Hepatocyte (in vitro differentiated cells): Measurements from ENCODE around the gene CRB1. TPM values are rescaled to one million over a fixed set of nuclear protein-coding genes. Genes with fewer than 3 reads are reported as not detected.

Experiments
- DNase-seq: peaks from one replicate; pipeline ENCODE4 v3.0.0-alpha.2; 2016; ENCODE audit warnings: low spot score
- H2AFZ ChIP-seq: fragments of 200-600 bp; sonication (generic); 2 replicates; pipeline ENCODE4 v1.6.0; 2016; ENCODE audit warnings: antibody characterized with exemption, mild to moderate bottlenecking
- H3K27ac ChIP-seq: fragments of 200-600 bp; sonication (generic); 2 replicates; pipeline ENCODE4 v1.5.1; 2016; ENCODE audit warnings: mild to moderate bottlenecking
- H3K27me3 ChIP-seq: fragments of 200-600 bp; sonication (generic); 2 replicates; pipeline ENCODE4 v1.6.1; 2016
- H3K36me3 ChIP-seq: fragments of 200-600 bp; sonication (generic); replicated peaks from 2 replicates; pipeline ENCODE4 v1.5.1; 2016; ENCODE audit warnings: low read depth; ENCODE audit not compliant: insufficient read depth
- H3K4me1 ChIP-seq: fragments of 200-600 bp; sonication (generic); 2 replicates; pipeline ENCODE4 v1.5.1; 2016; ENCODE audit warnings: mild to moderate bottlenecking, moderate library complexity; ENCODE audit not compliant: insufficient read depth
- H3K4me2 ChIP-seq: fragments of 200-600 bp; sonication (generic); 2 replicates; pipeline ENCODE4 v1.6.0; 2016
- H3K4me3 ChIP-seq: fragments of 200-600 bp; sonication (generic); 2 replicates; pipeline ENCODE4 v1.5.1; 2016; ENCODE audit warnings: mild to moderate bottlenecking
- H3K79me2 ChIP-seq: fragments of 200-600 bp; sonication (generic); 2 replicates; pipeline ENCODE4 v1.6.0; 2017; ENCODE audit warnings: mild to moderate bottlenecking
- H3K9me2 ChIP-seq: fragments of 200-600 bp; sonication (generic); replicated peaks from 2 replicates; pipeline ENCODE4 v1.6.0; 2017; ENCODE audit warnings: mild to moderate bottlenecking; ENCODE audit not compliant: insufficient read depth
- H3K9me3 ChIP-seq: fragments of 200-600 bp; sonication (generic); 2 replicates; pipeline ENCODE4 v1.5.1; 2016; ENCODE audit warnings: low read depth, mild to moderate bottlenecking
- H4K20me1 ChIP-seq: fragments of 200-600 bp; sonication (generic); 2 replicates; pipeline ENCODE4 v1.6.0; 2016; ENCODE audit warnings: mild to moderate bottlenecking; ENCODE audit not compliant: insufficient read depth, poor library complexity, severe bottlenecking
- CTCF ChIP-seq: fragments of 200-600 bp; sonication (generic); IDR thresholded peaks from 2 replicates; pipeline ENCODE4 v1.5.1; 2016; ENCODE audit warnings: antibody characterized with exemption, mild to moderate bottlenecking; ENCODE audit not compliant: poor library complexity
- EZH2 ChIP-seq: fragments of 200-600 bp; sonication (generic); IDR thresholded peaks from 2 replicates; pipeline ENCODE4 v1.6.1; 2016; ENCODE audit warnings: antibody characterized with exemption, mild to moderate bottlenecking, borderline replicate concordance
- EZH2phosphoT487 ChIP-seq: fragments of 200-600 bp; sonication (generic); IDR thresholded peaks from one replicate; pipeline ENCODE4 v1.6.1; 2018; ENCODE audit warnings: antibody characterized with exemption, mild to moderate bottlenecking, low read depth, moderate library complexity; ENCODE audit not compliant: unreplicated experiment, severe bottlenecking
- WGBS: methylation state at CpG from one replicate; pipeline ENCODE4 v1.1.6; 2016; ENCODE audit warnings: low lambda C conversion rate; ENCODE audit errors: missing lambda C conversion rate; 5-methylcytosine and 5-hydroxymethylcytosine counted together
- polyA plus RNA-seq: library from polyadenylated mRNA; unstranded; fragments of >200 nt; fragmentation: Nextera tagmentation; extraction: Ambion mirVana; gene quantifications from 2 replicates; pipeline ENCODE4 v1.2.1, GENCODE V29; 2016
- total RNA-seq: library from RNA; depleted of rRNA; stranded (reverse); fragments of >200 nt; gene quantifications from 2 replicates; pipeline ENCODE4 v1.2.3, GENCODE V29; 2014

Gene CRB1
- total and polyA plus RNA-seq, 2 experiments from 2014 or later, result 0.30 TPM; not detected in 1

- TF ChIP-seq CTCF (no peak), EZH2 (no peak)
- 86% methylated on average over 6 of the region's 6 CpGs for WGBS
- Histone ChIP-seq H3K79me2 (no peaks in the 10 kb centered on the region), H3K27me3 (no peaks in the 10 kb centered on the region), H3K4me2 (no peak overlapping the region), H3K4me3 (no peak overlapping the region), H3K9me2 (no peaks in the 10 kb centered on the region), H3K4me1 (no peaks in the 10 kb centered on the region), H3K36me3 (no peaks in the 10 kb centered on the region), H4K20me1 (no peaks in the 10 kb centered on the region), H3K27ac (no peak overlapping the region), H3K9me3 (no peaks in the 10 kb centered on the region), H2AFZ (no peak overlapping the region)
- DNase-seq, result no peak
Observed at GRCh38 chr1:197424380-197424779, 156.3 kb downstream of the CRB1 start.

- H3K27ac ChIP-seq, result no peak overlapping the region
- no peak for TF ChIP-seq EZH2phosphoT487
Observed at GRCh38 chr1:197429372-197429771, 161.3 kb downstream of the CRB1 start.

GRCh38 chr1:197435224-197435623 is 167.2 kb downstream of the CRB1 start:
- H2AFZ ChIP-seq, result no peak overlapping the region
- no peak overlapping the region for H3K4me2 ChIP-seq
- WGBS, result 67% methylated on average over 1 of the region's 1 CpG
- no peaks in the 10 kb centered on the region for H3K79me2 ChIP-seq
- no peak overlapping the region for H3K27ac ChIP-seq
- no peak overlapping the region for H3K4me3 ChIP-seq
- no peaks in the 10 kb centered on the region for H3K9me2 ChIP-seq
- no peaks in the 10 kb centered on the region for H4K20me1 ChIP-seq
- H3K9me3 ChIP-seq, result no peaks in the 10 kb centered on the region
- no peak for DNase-seq
- TF ChIP-seq EZH2phosphoT487 (no peak), EZH2 (no peak), CTCF (no peak)
- no peaks in the 10 kb centered on the region for H3K36me3 ChIP-seq
- no peaks in the 10 kb centered on the region for H3K4me1 ChIP-seq
- H3K27me3 ChIP-seq, result no peaks in the 10 kb centered on the region

More at GRCh38 chr1:197429372-197429771, 161.3 kb downstream of the CRB1 start:
- Histone ChIP-seq H3K79me2 (no peaks in the 10 kb centered on the region), H2AFZ (no peak overlapping the region), H3K4me1 (no peaks in the 10 kb centered on the region), H3K4me3 (no peak overlapping the region), H3K36me3 (no peaks in the 10 kb centered on the region), H4K20me1 (no peaks in the 10 kb centered on the region), H3K9me3 (no peaks in the 10 kb centered on the region), H3K9me2 (no peaks in the 10 kb centered on the region), H3K4me2 (no peak overlapping the region), H3K27me3 (no peaks in the 10 kb centered on the region)
- WGBS, result 95% methylated on average over 7 of the region's 7 CpGs
- DNase-seq, result no peak

GRCh38 chr1:197437601-197438000 is 169.5 kb downstream of the CRB1 start:
- no peak for DNase-seq
- Histone ChIP-seq H3K4me1 (no peaks in the 10 kb centered on the region), H3K9me3 (no peaks in the 10 kb centered on the region), H3K4me3 (no peak overlapping the region), H4K20me1 (no peaks in the 10 kb centered on the region), H3K27ac (no peak overlapping the region), H3K36me3 (no peaks in the 10 kb centered on the region), H2AFZ (no peak overlapping the region), H3K79me2 (no peaks in the 10 kb centered on the region), H3K9me2 (no peaks in the 10 kb centered on the region), H3K4me2 (no peak overlapping the region), H3K27me3 (no peaks in the 10 kb centered on the region)
- TF ChIP-seq CTCF (no peak), EZH2phosphoT487 (no peak), EZH2 (no peak)
- 93% methylated on average over 3 of the region's 3 CpGs for WGBS
